Upper lobe of right lung (tissue), 1 donor: ENCODE measurements around the gene OR6B1. TPM values are rescaled to one million over a fixed set of nuclear protein-coding genes. Genes with fewer than 3 reads are reported as not detected.

Experiments
- ATAC-seq: fragments of 200-7000 bp; cut with Tn5 transposase; one replicate; pipeline ENCODE4 v1.9.1; 2020; ENCODE audit warnings: mild to moderate bottlenecking, moderate library complexity
- DNase-seq: peaks from one replicate; pipeline ENCODE4 v3.0.0-alpha.2; 2020
- H3K27ac ChIP-seq: fragments of 200-600 bp; one replicate; pipeline ENCODE4 v1.8.0; 2022
- H3K27me3 ChIP-seq: fragments of 200-600 bp; one replicate; pipeline ENCODE4 v1.8.0; 2022; ENCODE audit warnings: mild to moderate bottlenecking
- H3K36me3 ChIP-seq: fragments of 200-600 bp; one replicate; pipeline ENCODE4 v1.8.0; 2022
- H3K4me1 ChIP-seq: fragments of 200-600 bp; one replicate; pipeline ENCODE4 v1.8.0; 2022
- H3K4me3 ChIP-seq: fragments of 200-600 bp; one replicate; pipeline ENCODE4 v1.8.0; 2022; ENCODE audit warnings: mild to moderate bottlenecking
- H3K9me3 ChIP-seq: fragments of 200-600 bp; one replicate; pipeline ENCODE4 v1.8.0; 2022
- intact Hi-C: fragments of 100-400 bp; cut with DNase I; formaldehyde crosslinking; loops from one replicate; pipeline ENCODE4 v1.11.0; 2022
- total RNA-seq: library from RNA; stranded (reverse); fragmentation: NEBNext Ultra II Directional; extraction: Animal tissue kit (Norgen Biotek cat#: 25700); gene quantifications from one replicate; pipeline ENCODE4 v1.2.1, GENCODE V29; 2021
- TF ChIP-seq, protein P1 (sequence below): fragments of 200-600 bp; IDR thresholded peaks from one replicate; pipeline ENCODE4 v1.8.0; 2022; ENCODE audit warnings: antibody characterized with exemption
- donor health status: DM: no; HTN: yes; CAD: no; lungs with severe emphysema.

The OR6B1 gene
- total RNA-seq, 1 donor from 2014 or later, result not detected

- ATAC-seq (no peak), DNase-seq (no peak)
- Histone ChIP-seq H3K4me1 (no peaks in the 10 kb centered on the region), H3K4me3 (no peak overlapping the region), H3K36me3 (no peaks in the 10 kb centered on the region), H3K9me3 (no peaks in the 10 kb centered on the region), H3K27ac (no peak overlapping the region), H3K27me3 (no peaks in the 10 kb centered on the region)
- TF ChIP-seq, protein P1, sequence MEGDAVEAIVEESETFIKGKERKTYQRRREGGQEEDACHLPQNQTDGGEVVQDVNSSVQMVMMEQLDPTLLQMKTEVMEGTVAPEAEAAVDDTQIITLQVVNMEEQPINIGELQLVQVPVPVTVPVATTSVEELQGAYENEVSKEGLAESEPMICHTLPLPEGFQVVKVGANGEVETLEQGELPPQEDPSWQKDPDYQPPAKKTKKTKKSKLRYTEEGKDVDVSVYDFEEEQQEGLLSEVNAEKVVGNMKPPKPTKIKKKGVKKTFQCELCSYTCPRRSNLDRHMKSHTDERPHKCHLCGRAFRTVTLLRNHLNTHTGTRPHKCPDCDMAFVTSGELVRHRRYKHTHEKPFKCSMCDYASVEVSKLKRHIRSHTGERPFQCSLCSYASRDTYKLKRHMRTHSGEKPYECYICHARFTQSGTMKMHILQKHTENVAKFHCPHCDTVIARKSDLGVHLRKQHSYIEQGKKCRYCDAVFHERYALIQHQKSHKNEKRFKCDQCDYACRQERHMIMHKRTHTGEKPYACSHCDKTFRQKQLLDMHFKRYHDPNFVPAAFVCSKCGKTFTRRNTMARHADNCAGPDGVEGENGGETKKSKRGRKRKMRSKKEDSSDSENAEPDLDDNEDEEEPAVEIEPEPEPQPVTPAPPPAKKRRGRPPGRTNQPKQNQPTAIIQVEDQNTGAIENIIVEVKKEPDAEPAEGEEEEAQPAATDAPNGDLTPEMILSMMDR, result no peak
- intact Hi-C loops, result no loop called here
These were observed 24.5 kb upstream of the OR6B1 start for GRCh38 chr7:143975617-143976016.

DNA sequence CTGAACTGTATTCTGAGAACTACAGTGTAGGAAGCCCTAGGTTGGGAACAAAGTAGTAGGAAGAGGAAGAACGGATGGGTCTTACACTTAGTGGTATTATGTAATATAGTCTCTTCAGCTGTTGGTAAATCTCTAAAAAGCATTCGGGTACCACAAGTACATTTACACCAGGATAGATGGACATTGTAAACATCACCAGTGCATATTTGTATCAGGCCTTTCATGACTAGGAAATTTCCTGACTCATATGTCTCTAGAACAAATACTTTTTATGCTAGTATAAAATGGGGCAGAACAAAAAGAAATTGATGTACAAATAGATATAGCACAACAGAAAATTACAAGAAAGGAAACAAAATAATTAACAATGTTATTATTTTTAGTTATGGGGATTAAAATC, 21.5 kb upstream of the OR6B1 start:
- Histone ChIP-seq H3K27me3 (no peaks in the 10 kb centered on the region), H3K4me3 (no peak overlapping the region), H3K27ac (no peak overlapping the region), H3K4me1 (no peaks in the 10 kb centered on the region), H3K36me3 (no peaks in the 10 kb centered on the region), H3K9me3 (no peaks in the 10 kb centered on the region)
- TF ChIP-seq, protein P1, result no peak
- ATAC-seq (no peak), DNase-seq (no peak)
- intact Hi-C loops, result no loop called here

- DNase-seq, result no peak
These were observed 20.8 kb upstream of the OR6B1 start for GRCh38 chr7:143979359-143979758.

GRCh38 chr7:143979998-143980397, 20.1 kb upstream of the OR6B1 start:
- no peaks in the 10 kb centered on the region for H3K9me3 ChIP-seq
- H3K36me3 ChIP-seq, result no peaks in the 10 kb centered on the region
- H3K4me1 ChIP-seq, result no peaks in the 10 kb centered on the region
- intact Hi-C loops, result no loop called here
- DNase-seq, result no peak
- ATAC-seq, result no peak
- no peak overlapping the region for H3K27ac ChIP-seq
- TF ChIP-seq, protein P1, result no peak
- no peak overlapping the region for H3K4me3 ChIP-seq
- H3K27me3 ChIP-seq, result no peaks in the 10 kb centered on the region

More at GRCh38 chr7:143979359-143979758, 20.8 kb upstream of the OR6B1 start:
- no peaks in the 10 kb centered on the region for H3K9me3 ChIP-seq
- H3K27me3 ChIP-seq, result no peaks in the 10 kb centered on the region
- no peaks in the 10 kb centered on the region for H3K4me1 ChIP-seq
- TF ChIP-seq, protein P1, result no peak
- H3K36me3 ChIP-seq, result no peaks in the 10 kb centered on the region
- intact Hi-C loops, result no loop called here
- no peak overlapping the region for H3K4me3 ChIP-seq
- ATAC-seq, result no peak
- no peak overlapping the region for H3K27ac ChIP-seq

DNA sequence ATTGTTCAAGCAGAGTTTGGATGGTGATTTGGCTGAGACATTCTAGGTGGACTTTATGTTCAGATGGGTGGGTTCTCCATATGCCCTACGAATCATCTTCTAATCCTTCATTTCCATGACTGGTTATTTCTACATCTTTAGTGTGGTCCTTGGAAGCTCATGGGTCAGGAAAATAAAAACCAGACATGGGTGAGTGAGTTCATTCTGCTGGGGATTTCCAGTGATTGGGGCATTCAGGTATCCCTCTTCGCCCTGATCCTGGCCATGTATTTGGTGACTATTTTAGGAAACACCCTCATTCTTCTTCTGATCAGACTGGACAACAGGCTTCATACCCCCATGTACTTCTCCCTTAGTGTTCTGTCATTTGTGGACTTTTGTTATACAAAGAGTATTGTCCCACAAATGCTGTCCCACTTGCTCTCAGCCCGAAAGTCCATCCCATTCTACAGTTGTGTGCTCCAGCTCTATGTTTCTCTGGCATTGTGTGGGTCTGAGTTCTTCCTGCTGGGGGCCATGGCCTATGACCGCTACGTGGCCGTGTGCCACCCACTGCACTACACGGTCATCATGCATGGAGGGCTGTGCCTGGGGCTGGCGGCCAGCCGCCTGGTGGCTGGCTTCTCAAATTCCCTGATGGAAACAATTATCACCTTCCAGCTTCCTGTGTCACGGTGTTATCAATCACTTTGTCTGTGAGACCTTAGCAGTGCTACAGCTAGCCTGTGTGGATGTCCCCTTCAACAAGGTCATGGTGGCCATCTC, 19.2 kb upstream of the OR6B1 start:
- Histone ChIP-seq H3K4me1 (no peaks in the 10 kb centered on the region), H3K27me3 (no peaks in the 10 kb centered on the region), H3K36me3 (no peaks in the 10 kb centered on the region), H3K27ac (no peak overlapping the region), H3K9me3 (no peaks in the 10 kb centered on the region), H3K4me3 (no peak overlapping the region)
- ATAC-seq (no peak), DNase-seq (no peak)
- TF ChIP-seq, protein P1, result no peak
- intact Hi-C loops, result no loop called here
